Measurements from ENCODE around the gene RPL34.
"Not testable (repeated sequence)": the region's sequence is repeated elsewhere in the genome, so short reads cannot be mapped to it uniquely, and the experiment has no call there.

RPL34 gene

GRCh38 chr4:108620101-108620932 is at the start of gene RPL34:
Gene RPL34 (plus strand): TSS chr4:108620576. CDS start chr4:108621960, 1,384 bp downstream.
- DNase-seq: peak; percentile 93

GRCh38 chr4:108570993-108571569 is 49.3 kb upstream of the RPL34 start:
- DNase-seq: no peak

GRCh38 chr4:108574402-108574801 is 46.0 kb upstream of the RPL34 start:
- no peak for DNase-seq

- no peak for DNase-seq
Observed at GRCh38 chr4:108581083-108581482, 39.3 kb upstream of the RPL34 start.

- no peak for DNase-seq
Observed at GRCh38 chr4:108586778-108587177, 33.6 kb upstream of the RPL34 start.

- DNase-seq: no peak
Observed at GRCh38 chr4:108588878-108589277, 31.5 kb upstream of the RPL34 start.

- no peak for DNase-seq
Observed at GRCh38 chr4:108589961-108590360, 30.4 kb upstream of the RPL34 start.

- no peak for DNase-seq
Observed at GRCh38 chr4:108590776-108591175, 29.6 kb upstream of the RPL34 start.

- DNase-seq: no peak
Observed at GRCh38 chr4:108592674-108592986, 27.7 kb upstream of the RPL34 start.

- not testable (repeated sequence) for DNase-seq
Observed at GRCh38 chr4:108594296-108594695, 26.1 kb upstream of the RPL34 start.

GRCh38 chr4:108596344-108596743 is 24.0 kb upstream of the RPL34 start:
- DNase-seq: no peak

- no peak for DNase-seq
Observed at GRCh38 chr4:108601106-108601505, 19.3 kb upstream of the RPL34 start.

GRCh38 chr4:108601532-108601931 is 18.8 kb upstream of the RPL34 start:
- DNase-seq: no peak

- DNase-seq: no peak
Observed at GRCh38 chr4:108602163-108602562, 18.2 kb upstream of the RPL34 start.

GRCh38 chr4:108607079-108607815 is 13.1 kb upstream of the RPL34 start:
- DNase-seq: no peak

GRCh38 chr4:108611365-108611764 is 9.0 kb upstream of the RPL34 start:
- DNase-seq: no peak

- no peak for DNase-seq
Observed at GRCh38 chr4:108612365-108612764, 8.0 kb upstream of the RPL34 start.

- no peak for DNase-seq
Observed at GRCh38 chr4:108619372-108620100, 840 bp upstream of the RPL34 start.

GRCh38 chr4:108620933-108621905 is 843 bp downstream of the RPL34 start:
- DNase-seq: peak; percentile 3

GRCh38 chr4:108622022-108622421 is 1.6 kb downstream of the RPL34 start:
- no peak for DNase-seq

GRCh38 chr4:108622828-108623227 is 2.5 kb downstream of the RPL34 start:
- no peak for DNase-seq

Measured in DMS 273 treated with DMSO at 0.1 percent for 48 hours (cell line).